GM19043 (cell line): ENCODE measurements around the gene LMLN.
"Not testable (repeated sequence)": the region's sequence is repeated elsewhere in the genome, so short reads cannot be mapped to it uniquely, and the experiment has no call there.

Source experiments
- ATAC-seq: cut with Tn5 transposase; IDR thresholded peaks from one replicate; pipeline ENCODE4 v1.9.1; 2021; ENCODE audit warnings: low read depth; ENCODE audit not compliant: unreplicated experiment

The LMLN gene

GRCh38 chr3:198071602-198072287, 111.7 kb downstream of the LMLN start:
- no peak for ATAC-seq

DNA sequence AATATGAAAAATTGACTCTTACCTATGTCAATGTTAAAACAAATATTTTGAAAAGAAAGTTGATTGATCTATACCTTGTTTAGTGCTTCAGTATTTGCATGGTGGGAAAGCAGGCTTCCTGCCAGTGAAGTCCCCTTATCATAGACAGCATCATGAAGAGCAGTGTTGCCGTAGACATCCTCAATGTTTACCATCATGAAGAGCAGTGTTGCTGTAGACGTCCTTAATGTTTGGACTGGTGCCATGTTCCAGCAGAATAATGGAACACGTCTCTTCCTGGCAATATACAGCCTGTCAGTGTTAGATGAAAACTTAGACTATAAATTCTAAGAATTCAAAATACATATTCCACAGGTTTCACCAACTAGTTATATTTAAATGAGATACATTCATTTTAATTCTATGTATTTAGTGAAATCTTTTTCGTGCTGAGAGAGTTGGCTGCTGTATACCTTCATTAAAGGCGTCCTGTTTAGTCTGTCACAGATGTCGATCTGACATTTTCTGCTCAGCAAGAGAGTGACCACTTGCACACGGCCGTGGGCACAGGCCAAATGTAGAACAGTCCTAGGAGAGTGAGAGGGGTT, 116.8 kb downstream of the LMLN start:
- no peak for ATAC-seq

DNA sequence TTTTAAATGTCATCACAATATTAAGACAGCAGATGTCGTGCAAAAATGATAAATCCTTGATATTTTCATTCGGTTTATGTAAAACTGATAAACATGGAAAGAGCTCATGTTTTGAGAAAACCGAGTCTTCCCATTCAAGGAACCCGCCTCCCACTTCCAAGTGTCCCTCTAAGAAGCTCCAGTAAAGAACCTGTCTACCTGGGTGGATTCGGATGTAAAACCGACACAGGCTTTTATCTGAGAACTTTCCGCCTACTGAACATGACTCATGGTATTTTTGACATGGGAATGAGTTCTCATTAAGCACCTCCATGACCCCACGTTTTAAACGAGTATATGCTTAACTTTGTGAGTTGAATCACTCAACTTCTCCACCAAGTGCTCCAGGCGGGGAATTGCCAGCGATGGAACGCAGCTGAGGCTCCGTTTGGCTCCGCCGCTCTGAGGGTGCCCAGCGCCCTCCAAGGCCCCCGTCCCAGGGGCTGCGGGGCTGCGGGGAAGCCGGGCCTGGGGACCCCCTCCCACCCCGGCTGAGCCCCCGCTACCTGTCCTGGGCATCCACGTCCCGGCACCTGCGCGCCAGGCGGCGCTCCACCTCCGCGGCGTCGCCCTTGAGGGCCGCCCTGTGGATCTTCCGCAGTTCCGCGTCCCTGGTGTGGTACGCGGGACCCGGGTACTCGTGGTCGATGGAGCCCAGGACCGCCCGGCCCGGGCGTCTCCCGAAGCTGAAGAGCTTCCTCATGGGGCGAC, 119.9 kb downstream of the LMLN start:
- no peak for ATAC-seq

GRCh38 chr3:198080521-198081384, 120.7 kb downstream of the LMLN start:
- peak; percentile 64 for ATAC-seq

- no peak for ATAC-seq
Observed at GRCh38 chr3:198081421-198081844, 121.4 kb downstream of the LMLN start.

GRCh38 chr3:198082226-198082625, 122.2 kb downstream of the LMLN start:
- ATAC-seq, result not testable (repeated sequence)

DNA sequence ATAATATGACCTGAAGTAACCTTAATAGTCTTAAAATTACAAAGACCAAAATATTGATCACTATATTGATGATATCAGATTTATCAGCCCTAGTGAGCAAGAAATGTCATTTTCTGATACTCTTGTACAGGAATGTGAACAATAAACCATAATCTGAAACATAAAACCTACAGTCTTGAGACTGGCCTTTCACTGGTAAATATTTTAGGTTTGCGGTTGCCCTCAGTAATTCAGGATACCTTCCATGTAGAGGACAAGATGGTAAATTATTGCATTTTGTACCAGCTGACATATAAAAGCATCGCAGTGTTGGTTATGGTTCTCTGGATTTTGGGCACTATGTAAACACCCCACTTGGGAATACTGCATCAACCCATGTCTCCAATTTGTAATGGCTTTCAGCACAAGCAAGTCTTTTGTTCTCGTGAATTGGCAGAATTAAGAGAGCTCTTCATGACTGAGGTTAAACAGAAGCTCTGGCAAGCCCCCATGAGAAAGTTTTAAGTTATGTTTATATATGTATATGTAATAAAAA, 128.5 kb downstream of the LMLN start:
- ATAC-seq, result no peak

DNA sequence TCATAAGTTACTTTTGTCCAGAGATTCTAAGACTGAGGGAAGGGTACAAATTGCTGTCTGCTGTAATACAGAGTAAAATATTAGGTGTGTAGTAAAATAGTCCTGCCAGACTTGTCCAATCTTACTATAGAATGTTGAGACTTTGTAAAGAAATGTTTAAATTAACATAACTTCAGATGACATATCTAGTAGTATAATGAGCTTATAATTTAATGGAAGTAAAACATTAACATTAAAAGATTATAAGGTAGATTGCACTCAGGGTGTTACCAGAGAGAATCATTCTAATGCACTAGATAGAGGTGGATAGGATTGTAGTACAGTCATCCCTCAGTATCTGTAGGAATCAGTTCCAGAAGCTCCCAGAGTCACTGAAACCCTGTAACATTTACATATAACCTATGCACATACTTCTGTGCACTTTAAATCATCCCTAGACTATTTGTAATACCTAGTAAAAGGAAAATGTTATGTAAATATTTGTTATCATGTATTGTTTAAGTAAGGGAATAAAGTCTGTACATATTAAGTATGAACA, 130.8 kb downstream of the LMLN start:
- ATAC-seq, result no peak

DNA sequence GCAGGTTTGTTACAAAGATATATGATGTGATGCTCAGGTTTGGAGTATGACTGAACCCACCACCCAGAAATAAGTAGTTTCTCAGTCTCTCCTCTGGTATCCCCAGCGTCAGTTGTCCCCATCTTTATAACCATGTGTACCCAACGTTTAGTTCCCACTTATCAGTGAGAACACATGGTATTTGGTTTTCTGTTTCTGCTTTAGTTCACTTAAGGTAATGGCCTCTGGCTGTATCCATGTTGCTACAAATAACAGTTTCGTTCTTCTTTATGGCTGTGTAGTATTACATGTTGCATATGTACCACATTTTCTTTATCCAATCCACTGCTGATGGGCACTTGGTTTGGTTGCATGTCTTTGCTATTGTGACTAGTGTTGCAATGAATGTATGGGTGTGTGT, 132.3 kb downstream of the LMLN start:
- no peak for ATAC-seq

DNA sequence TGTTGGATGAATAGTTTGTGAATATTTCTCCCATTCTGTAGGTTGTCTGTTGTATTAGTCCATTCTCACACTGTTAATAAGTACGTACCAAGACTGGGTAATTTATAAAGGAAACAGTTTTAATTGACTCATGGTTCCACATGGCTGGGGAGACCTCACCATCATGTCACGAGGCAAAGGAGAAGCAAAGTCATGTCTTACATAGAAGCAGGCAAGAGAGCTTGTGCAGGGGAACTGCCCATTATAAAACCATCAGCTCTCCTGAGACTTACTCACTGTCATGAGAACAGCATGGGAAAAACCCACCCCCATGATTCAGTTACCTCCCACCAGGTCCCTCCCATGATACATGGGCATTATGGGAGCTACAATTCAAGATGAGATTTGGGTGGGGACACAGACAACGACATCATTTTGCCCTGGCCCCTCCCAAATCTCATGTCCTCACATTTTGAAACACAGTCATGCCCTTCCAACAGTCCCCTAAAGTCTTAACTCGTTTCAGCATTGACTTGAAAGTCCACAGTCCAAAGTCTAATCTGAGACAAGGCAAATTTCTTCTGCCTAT, 133.2 kb downstream of the LMLN start:
- no peak for ATAC-seq
